CD4-positive, alpha-beta T cell treated with Interferon gamma for 1 hour (primary cell): ENCODE data around the gene CIDEB.
A peak's percentile ranks its signal among the peaks of the same experiment; 100 is the strongest.

Experiments used
- DNase-seq: peaks from one replicate; pipeline ENCODE4 v3.0.0-alpha.2; 2020

Gene CIDEB

GRCh38 chr14:24290746-24291145 lies 17.0 kb downstream of the CIDEB start:
- no peak for DNase-seq

- DNase-seq: no peak
Observed at GRCh38 chr14:24289649-24290280, 18.0 kb downstream of the CIDEB start.

GRCh38 chr14:24286996-24287395 lies 20.8 kb downstream of the CIDEB start:
- no peak for DNase-seq

GRCh38 chr14:24285351-24285750 lies 22.4 kb downstream of the CIDEB start:
- no peak for DNase-seq

GRCh38 chr14:24284501-24285035 lies 23.2 kb downstream of the CIDEB start:
- no peak for DNase-seq

- no peak for DNase-seq
Observed at GRCh38 chr14:24283796-24284460, 23.8 kb downstream of the CIDEB start.

- no peak for DNase-seq
Observed at GRCh38 chr14:24282736-24283135, 25.0 kb downstream of the CIDEB start.

- DNase-seq: no peak
Observed at GRCh38 chr14:24281636-24282035, 26.1 kb downstream of the CIDEB start.

- DNase-seq: no peak
Observed at GRCh38 chr14:24280797-24281460, 26.8 kb downstream of the CIDEB start.

GRCh38 chr14:24279301-24280186 lies 28.2 kb downstream of the CIDEB start:
- peak; percentile 61 for DNase-seq

- DNase-seq: no peak
Observed at GRCh38 chr14:24278424-24278823, 29.4 kb downstream of the CIDEB start.

- DNase-seq: peak; percentile 53
Observed at GRCh38 chr14:24277606-24278321, 30.0 kb downstream of the CIDEB start.

- DNase-seq: no peak
Observed at GRCh38 chr14:24277071-24277470, 30.7 kb downstream of the CIDEB start.

- DNase-seq: peak; percentile 48
Observed at GRCh38 chr14:24274101-24274543, 33.7 kb downstream of the CIDEB start.

- DNase-seq: no peak
Observed at GRCh38 chr14:24273422-24273998, 34.3 kb downstream of the CIDEB start.

- no peak for DNase-seq
Observed at GRCh38 chr14:24272467-24272866, 35.3 kb downstream of the CIDEB start.

GRCh38 chr14:24271834-24272263 lies 35.9 kb downstream of the CIDEB start:
- DNase-seq: no peak

- peak; percentile 96 for DNase-seq
Observed at GRCh38 chr14:24271134-24271833, 36.5 kb downstream of the CIDEB start, which contains the start of gene RABGGTA. Gene RABGGTA, minus strand, starts transcription at chr14:24271597. Its CDS starts 482 bp downstream, at chr14:24271115.

GRCh38 chr14:24270537-24271133 lies 37.1 kb downstream of the CIDEB start:
- no peak for DNase-seq

GRCh38 chr14:24269910-24270536 lies 37.8 kb downstream of the CIDEB start:
- no peak for DNase-seq
